OCI-M2 (cell line): ENCODE results near the gene SNAP23.
"Not testable (repeated sequence)": the region's sequence is repeated elsewhere in the genome, so short reads cannot be mapped to it uniquely, and the experiment has no call there.

Experiments
- DNase-seq: peaks from one replicate; lab custom pipeline; 2025; ENCODE audit not compliant: unreplicated experiment; lab: John Stamatoyannopoulos, UW

The SNAP23 gene

GRCh38 chr15:42556550-42557207 lies 61.2 kb downstream of the SNAP23 start:
- not testable (repeated sequence) for DNase-seq

GRCh38 chr15:42558739-42559138 lies 63.3 kb downstream of the SNAP23 start:
- no peak for DNase-seq

DNA sequence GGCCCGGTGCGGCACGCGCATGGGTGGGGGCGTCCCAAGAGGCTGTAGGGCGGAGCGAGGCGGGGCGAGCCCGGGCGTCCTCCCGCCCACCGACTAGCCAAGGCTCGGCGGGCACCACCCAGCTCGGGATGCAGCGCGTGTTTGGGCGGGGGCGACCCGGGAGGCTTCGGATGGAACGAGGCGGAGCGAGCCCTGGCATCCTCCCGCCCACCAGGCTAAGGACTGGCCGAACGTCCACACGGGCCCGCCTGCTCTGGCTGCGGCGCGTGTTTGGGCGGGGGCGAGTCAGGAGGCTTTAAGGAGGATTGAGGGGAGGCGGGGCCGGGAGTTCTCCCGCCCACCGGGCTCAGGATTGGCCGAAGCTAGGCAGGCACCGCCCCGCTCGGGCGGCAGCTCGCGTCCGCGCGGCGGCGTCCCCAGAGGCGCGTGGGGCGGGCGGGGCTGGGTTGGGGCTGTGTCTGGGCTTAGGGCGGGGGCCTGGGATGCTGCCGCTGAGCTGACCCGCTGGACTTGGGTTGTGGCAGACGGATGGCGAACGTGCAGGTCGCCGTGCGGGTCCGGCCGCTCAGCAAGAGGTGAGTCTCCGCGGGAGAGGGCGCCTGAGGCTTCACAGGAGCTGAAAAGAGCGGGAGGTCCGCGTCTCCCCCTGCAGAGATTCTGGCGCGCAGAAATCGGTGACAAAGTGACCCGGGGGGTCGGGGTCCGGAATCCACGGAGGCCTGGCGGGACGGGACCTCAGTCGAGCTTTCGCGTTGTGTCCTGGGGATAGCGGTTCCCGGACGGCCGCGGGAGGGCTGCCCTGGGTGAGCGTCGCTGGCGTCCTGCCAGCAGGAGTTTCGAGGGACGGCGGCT lies 80.0 kb downstream of the SNAP23 start, which contains the start of gene STARD9:
Gene STARD9, plus strand, starts transcription at position 419 of the 852 bp plus-strand sequence. Its CDS starts 110 bp downstream, at position 529.
- peak; percentile 85 for DNase-seq

- no peak for DNase-seq
Measured at GRCh38 chr15:42576040-42576594, 80.7 kb downstream of the SNAP23 start.

DNA sequence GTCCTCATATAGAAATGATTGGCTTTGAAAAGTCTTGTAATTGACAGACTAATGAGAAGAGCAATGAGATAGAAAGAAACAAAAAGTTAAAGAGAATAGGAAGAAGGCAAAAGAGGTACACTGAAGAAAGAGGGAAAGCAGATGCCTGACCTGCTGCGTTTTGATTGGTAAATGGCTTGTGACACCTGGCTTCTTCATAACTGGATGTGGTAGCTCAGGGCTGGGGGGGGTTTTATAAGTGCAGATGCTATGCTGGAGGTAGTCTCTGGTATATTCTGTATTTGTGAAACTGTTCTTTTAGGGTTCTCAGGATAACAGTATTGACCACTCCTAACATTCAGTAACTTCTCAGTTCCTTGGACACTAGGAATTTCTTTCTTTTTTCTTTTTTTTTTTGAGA lies 81.3 kb downstream of the SNAP23 start:
- DNase-seq: no peak

GRCh38 chr15:42577514-42578031 lies 82.1 kb downstream of the SNAP23 start:
- no peak for DNase-seq

DNA sequence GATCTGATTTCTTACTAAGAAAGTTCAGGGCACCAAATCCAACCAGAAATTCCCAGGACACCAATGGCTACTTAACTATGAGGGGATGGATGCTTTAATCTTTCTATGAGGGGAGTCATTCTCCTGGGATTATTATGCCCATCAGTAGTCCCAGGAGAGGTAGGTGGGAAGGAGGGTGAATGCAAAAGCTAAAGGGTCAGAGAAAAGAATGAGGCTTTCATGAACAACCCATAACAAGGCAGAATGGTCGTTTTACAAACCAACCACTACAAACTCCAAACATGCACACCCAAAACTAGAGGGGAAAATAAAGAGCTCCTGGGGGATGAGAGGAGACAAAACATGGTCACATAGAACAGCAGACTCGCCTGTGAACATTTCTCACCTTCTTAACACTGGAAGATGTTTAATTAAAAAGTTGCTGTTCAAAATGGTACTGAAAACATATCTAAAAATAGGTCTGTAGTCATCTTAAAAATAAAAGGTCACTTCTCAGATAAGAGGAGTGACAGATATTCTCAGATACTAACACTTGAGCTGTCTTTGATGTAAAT lies 83.6 kb downstream of the SNAP23 start:
- no peak for DNase-seq

DNA sequence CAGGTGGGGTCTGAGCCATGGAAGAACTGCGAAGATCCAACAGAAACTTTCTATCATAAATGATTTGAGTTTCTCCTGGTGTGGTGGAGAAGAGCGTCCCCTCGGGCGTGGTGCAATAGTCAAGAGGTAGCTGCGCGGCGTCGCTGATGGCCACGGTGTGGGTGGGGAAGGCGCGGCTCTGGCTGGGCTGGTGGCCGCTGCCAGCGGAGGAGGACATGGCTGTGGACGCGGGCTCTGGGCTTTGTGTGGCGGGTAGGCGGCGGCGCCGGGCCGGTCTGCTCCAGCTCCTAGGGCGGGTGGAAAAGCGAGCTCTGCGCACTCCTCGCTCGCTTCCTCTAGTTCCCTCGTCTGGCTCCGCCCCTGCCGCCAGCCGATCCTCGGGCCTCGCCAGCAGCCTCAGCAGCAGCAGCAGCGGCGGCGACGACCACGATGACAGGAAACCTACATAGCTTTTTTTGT lies 85.9 kb downstream of the SNAP23 start:
- peak; percentile 36 for DNase-seq
